HG03439 (cell line): ENCODE data around the gene XPNPEP2.

Experiments used
- ATAC-seq: cut with Tn5 transposase; IDR thresholded peaks from one replicate; pipeline ENCODE4 v1.9.1; 2021; ENCODE audit warnings: mild to moderate bottlenecking, moderate library complexity; ENCODE audit not compliant: unreplicated experiment

The XPNPEP2 gene

DNA sequence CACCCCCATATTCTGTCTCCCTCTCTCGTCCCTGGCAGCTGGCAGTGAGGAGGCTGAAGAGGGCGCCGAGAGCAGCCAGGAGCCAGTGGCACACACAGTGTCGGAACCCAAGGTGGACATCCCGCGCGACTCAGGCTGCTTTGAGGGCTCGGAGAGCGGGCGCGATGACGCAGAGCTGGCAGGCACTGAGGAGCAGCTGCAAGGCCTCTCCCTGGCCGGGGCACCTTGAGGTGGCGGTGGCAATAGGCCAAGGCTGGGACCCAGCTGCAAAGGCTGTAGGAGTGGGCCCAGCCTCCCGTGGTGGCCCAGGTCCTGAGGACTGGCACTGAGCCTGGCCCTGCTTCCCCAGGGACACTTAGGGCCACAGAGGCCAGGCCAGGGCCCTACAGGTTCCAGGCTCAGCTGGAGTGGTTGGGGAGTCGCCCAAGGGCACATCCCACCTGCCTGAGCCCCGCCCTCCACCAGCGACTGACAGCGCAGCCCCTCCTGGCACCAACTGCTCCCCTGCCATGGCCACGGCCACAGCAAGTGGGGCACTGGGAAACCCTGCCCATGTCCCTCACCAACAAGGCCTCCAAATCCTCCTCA, 54.9 kb downstream of the XPNPEP2 start:
- ATAC-seq: no peak

DNA sequence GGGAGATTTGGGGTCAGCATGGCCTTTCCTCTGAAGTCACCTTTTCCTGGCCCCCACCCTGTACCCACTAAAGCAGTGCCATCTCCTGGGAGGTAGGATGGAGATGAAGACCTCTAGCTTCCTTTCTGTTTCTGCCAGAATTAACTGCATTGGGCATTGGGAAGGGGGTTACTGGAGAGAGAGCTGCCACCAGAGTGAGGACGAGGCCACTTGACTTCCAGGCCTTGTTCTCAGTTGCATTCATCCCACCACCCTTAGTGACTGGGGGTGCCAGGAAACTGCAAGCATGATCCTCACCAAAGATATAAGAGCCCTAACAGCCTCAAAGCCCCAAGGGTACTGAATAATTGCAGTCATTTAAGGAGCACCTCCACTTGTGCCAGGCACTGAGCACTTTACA, 56.8 kb downstream of the XPNPEP2 start:
- no peak for ATAC-seq

DNA sequence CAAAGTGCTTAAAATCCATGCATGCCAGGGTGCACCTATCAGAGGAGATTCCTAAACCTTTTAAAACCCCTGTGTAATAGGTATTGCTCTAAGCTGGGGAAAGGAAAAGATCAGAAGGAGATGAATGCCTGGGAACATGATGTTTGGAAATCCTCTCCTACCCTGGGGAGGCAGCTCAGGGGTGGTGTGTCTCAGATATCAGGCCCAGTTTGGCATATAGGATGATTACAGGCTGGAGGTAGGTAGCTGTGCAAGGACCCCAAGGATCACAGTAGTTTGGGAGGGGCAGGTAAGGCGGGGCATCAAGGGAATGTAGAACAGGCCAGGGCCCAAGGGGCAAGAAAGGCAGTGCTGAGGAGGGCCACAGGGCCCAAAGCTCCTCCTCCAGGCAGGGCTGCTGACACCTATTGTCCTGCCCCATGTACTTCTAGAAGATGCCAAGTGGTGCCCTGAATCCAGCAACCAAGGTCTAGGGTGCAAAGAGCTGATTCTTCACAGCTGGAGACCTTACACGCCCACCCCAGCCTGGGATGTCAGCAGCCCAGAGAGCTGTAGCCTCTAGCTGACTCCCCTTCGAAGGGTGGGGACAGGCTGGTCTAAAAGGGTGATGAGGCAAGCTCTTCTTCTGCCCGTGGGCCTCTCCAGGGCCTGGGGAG, 58.6 kb downstream of the XPNPEP2 start:
- ATAC-seq: no peak

DNA sequence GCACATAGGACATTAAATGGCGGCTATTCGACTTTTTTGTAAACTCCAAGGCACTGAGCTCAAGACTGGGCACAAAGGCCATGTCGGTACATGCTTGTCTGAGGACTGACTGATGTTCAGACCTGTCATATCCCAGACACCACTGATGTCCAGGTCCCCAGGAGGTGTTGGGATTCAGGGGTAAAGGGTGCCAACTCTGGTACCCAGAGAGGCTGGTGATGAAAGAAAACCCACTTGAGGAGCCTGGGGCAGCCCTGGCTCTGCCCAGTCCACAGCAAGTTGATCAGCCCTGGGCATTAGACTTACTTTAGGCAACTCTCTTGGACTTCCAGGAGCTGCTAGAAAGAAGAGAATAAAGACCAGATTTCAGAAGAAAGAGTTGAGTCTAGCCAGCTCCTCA, 59.7 kb downstream of the XPNPEP2 start:
- ATAC-seq: no peak

DNA sequence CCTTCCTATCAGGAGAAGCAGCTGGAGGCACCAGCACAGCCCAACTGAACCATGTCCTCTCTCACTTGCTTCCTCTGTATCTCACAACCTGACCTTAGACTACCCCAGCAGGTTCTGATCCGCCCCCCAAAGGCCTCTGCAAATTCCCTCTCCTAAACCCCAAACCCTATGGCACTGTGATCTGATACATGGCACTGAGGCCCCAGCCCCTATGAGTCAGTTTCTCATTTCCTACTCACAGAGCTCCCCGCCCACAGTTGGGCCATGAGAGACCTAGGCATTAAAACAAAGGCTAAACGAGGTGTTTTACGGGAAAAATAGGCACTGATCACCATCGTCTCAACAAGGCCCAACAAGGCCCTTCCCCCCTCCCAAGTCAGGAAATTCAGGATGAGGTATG, 60.1 kb downstream of the XPNPEP2 start:
- no peak for ATAC-seq

DNA sequence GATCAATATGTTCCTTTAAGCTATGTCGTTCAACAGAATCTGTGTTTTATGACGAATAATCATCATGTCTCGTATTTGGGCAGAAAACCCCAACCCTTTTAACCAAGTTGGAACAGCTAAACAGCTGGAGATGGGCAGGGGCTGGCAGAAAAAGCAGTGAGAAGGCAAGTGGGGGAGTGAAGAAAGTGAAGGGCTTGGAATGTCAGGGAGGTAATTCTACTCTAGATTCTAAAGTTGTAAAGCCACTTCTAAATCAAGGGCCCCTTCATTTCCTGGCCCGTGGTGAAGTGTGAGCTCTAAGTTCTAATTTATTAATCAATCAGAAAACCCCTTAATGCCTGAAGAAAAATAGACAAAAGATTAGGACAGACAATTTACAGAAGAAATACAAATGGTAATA, 61.4 kb downstream of the XPNPEP2 start:
- no peak for ATAC-seq

DNA sequence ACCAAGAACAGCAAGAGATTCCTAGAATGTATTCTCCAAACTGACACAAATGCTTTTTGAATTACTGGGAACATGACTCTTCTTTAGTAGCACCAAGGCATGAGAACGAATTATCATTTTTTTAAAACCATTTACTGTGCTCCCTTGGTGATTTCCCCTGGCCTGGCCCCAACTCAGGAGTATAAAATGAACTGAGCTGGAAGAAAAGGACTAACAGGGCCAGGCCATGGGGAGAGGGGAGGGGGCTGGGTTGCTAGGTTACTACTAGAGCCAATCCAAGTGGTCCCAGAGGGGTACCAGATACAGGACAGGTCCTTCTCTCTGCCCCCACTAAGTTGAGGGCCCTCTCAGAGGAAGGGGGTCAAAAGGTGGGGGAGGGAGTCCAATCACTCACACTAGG, 64.1 kb downstream of the XPNPEP2 start:
- ATAC-seq: no peak

DNA sequence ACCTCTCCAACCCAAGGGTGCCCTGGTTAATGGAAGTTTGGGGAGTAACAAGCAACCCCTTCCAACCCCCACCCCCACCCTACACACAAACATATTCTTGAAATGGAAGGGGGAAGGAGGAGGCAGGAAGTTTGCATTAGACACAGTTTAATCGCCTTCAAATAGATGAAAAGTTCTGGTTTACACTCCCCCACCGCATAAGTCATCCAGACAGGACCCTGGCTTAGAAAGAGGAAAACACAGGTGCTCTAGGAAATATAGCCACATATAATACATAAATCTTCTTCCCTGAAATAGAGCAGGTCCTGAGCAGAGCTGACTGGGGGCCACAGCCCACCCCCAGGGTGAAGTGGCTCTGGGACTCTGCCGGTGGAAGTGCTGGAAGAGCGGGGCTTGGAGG, 66.0 kb downstream of the XPNPEP2 start:
- no peak for ATAC-seq

DNA sequence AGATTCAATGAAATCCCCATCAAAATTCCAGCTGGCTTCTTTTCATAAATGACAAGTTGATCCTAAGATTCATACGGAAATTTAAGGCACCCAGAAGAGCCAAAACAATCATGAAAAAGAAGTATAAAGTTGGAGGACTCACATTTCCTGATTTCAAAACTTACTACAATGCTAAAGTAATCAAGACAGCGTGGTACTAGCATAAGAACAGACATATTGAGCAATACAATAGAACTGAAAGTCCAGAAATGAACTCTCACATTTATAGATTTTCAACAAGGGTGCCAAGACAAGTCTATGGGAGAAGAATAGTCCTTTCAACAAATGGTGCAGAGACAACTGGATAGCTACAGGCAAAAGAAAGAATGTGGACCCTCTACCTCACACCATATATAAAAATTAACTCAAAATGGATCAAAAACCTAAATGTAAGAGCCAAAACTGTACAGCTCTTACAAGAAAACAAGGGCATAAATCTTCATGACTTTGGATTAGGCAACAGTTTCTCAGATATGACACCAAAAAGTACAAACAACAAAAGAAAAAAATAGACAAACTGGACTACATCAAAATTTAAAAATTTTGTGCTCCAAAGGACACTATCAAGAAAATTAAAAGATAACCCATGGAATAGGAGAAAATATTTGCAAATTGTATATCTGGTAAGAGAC, 69.5 kb downstream of the XPNPEP2 start:
- ATAC-seq: no peak

DNA sequence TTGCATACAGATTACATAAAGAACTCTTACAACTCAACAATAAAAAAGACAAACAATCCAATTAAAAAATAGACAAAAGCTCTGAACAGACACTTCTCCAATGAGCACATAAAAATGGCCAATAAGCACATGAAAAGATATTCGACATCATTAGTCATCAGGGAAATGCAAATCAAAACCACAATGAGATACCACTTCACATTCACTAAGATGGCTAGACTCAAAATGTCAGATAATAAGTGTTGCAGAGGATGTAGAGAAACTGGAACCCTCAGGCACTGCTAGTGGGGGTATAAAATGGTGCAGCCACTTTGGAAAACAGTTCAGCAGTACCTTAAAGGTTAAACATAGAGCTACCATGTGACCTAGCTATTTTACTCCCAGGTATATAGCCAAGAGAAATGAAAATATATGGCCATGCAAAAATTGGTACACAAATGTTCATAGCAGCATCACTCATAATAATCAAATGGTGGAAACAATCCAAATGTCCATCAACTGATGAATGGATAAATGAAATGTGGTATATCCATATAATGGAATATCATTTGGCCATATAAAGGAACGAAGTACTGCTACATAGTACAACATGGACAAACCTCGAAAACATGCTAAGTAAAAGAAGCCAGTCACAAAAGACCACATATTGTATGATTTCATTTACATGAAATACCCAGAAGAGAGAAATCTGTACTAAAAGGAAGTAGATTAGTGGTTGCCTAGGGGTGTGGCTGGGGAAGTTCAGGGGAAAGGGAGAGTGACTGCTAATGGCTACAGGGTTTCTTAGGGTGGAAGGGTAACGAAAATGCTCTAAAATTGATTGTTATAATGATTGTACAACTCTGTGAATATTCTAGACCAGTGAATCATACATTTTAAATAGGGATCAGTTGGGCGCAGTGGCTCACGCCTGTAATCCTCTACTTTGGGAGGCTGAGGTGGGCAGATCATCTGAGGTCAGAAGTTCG, 70.3 kb downstream of the XPNPEP2 start:
- ATAC-seq: no peak

DNA sequence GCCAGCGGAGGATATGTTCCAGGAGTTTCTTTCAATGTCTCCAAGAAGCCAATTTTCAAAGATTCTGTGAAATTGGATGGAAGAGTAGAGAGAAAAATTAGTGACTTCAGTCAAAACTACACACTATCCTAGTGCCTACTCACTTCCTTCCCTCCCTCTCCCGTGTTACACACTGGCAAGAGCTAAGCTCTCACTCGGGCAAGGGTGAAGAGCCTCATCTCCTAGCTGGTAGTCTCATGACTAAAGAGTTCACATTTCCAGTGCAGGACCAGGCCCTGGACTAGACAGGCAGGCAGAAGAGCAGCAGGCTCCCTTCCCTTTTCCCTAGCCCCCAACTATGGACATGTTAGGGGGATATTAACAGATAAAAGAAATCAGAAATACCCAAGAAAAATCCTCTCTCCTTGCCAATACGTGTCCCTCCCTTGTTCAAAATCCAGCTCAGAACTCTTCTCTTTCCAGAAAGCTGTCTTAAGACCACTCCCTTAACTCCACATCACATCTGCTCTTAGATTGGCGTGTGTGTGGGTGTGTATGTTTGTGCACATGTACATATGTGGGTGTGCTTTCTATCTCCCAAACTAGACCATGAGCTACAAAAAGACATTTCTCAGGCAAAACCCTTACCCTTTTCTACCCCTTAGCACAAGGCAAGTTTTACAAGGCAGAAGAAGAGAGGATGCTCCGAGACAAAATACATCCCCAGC, 75.0 kb downstream of the XPNPEP2 start:
- no peak for ATAC-seq

DNA sequence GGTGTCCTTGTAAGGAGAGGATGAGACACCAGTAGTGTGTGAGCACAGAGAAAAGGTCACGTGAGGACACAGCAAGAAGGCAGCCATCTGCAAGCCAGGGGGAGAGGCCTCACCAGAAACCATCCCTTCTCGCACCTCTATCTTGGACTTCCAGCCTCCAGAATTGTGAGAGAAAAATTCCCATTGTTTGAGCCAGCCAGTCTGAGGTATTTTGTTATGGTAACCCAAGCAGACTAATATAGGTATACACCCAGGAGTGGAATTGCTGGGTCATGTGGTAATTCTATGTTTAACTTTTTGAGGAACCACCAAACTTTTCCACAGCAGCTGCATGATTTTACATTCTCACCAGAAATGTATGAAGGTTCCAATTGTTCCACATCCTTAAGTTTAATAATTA, 79.3 kb downstream of the XPNPEP2 start:
- ATAC-seq: no peak
